Measurements from ENCODE around the gene STXBP1. TPM values are rescaled to one million over a fixed set of nuclear protein-coding genes. Genes with fewer than 3 reads are reported as not detected.
"Not testable (repeated sequence)": the region's sequence is repeated elsewhere in the genome, so short reads cannot be mapped to it uniquely, and the experiment has no call there.

The STXBP1 gene
- polyA plus RNA-seq (2013, experiment 1 of 2; ENCODE audit: insufficient read length), result 23.6 TPM
- polyA plus RNA-seq (2013, experiment 2 of 2; ENCODE audit: insufficient read length), result 25.5 TPM

DNA sequence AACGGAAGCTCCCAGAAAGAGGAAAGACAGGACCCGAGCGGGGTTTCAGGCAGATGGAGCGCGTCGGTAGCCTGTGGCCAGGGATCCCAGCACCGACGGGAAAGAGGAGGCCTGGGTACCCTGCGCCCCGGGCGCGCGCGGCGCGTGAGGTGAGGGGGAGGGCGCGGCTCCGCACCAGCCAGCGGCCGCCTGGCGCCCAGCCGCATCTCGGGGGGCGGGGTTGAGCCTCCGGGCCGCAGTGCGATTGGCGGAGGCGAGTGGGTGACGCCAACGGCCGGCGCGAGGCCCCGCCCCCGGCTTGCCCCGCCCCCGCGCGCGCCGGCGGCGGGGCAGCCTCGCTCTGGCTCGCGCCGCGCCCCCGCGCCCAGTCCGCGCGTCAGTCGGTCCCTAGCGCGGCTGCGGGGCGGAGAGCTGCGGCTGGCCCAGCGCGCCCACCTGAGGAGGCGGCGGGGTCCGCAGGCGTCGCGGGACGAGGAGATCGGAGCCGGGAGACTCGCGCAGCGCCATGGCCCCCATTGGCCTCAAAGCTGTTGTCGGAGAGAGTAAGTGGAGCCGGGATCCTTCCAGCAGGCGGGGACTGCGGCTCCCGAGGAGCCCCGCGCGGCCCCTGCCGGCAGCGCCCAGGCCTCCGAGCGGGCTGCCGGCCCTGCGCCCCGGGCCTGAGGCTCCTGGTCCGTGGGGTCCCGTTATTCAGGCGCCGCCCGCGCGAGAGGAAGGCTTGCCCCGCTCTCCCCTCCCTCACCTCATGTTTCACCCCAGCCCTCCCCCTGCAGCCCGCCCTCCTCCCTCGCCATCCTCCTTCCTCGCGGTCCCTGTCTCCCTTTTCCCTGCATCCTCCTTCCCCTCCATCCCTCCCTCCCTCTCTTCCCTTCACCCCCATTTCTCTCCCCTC is at the start of gene STXBP1:
TSS of gene STXBP1 (plus strand) at position 379 of the 892 bp plus-strand sequence. CDS start at position 506, 127 bp downstream.
- peak; percentile 81 for DNase-seq

DNA sequence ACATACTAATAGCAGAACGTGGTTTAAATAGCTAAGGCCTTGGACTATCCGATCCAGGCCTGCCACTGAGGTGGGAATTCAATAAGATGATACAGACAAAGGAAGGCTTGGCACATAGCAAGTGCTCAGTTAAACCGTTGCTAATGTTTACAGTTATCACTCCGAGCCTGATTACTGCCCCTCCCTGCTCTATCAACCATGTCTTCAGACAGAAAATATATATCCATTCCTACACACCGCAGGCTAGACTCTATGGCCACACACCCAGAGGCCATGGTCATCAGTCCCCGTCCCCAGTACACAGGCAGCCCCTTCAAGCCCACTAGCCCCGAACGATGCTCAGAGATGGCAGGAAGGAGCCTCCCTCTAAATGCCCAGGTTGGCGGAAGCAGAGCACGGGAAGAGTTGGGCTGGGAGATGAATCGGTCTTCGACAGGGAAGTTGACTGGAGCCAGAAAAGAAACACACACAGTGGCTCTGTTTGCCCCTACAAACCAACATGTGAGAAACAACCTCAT is 49.7 kb upstream of the STXBP1 start:
- DNase-seq, result no peak

DNA sequence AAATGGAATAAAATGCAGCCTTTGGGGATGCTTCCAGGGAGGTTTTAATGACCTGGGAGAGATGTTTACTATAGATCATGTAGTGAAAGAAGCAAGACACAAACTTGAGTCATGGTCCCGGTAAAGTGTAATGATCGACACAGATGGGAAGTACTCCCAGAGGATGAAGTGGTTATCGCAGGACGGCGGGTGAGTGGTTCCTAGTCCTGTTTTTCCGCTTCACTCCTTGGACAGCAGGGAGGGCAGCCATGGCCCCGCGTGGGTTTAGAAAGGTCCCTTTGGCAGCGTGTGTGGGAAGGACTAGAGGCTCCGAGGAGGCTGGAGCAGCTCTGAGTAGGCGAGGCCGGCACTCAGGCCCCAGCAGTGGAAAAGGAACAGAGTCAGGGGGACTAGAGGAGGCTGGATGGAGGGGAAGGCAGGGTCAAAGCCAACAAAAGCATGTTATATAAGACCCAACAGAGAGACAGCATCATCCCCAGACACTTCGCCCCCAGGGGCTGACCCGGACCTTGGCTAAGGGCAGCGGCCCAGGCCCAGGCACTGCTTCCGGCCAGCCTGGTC is 49.2 kb upstream of the STXBP1 start:
- DNase-seq, result peak; percentile 68

DNA sequence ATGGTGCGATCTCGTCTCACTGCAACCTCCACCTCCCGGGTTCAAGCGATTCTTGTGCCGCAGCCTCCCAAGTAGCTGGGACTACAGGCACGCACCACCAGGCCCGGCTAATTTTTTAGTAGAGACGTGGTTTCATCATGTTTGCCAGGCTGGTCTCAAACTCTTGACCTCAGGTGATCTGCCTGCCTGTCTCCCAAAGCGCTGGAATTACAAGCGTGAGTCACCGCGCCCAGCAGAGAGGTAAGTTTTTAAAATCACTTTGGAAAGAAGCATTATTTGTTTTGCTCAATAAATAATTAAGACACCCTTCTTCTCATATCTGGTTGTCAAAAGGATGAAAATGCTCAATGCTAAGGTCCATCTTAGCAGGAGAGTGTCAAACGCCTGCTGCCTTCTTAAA is 48.5 kb upstream of the STXBP1 start:
- DNase-seq, result no peak

DNA sequence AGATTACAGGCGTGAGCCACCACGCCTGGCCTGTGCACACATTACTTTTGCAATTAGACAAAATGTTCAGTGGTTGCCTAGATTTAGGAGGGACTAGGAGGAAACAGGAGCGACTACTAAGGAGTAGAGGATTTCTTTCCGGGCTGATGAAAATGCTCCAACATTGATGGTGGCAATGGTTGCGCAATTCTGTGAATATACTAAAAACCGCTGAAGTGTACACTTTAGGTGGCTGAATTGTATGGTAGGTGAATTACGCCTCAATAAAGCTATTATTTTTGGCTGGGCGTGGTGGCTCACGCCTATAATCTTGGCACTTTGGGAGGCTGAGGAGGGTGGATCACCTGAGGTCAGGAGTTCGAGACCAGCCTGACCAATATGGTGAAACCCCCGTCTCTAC is 46.8 kb upstream of the STXBP1 start:
- DNase-seq, result no peak

DNA sequence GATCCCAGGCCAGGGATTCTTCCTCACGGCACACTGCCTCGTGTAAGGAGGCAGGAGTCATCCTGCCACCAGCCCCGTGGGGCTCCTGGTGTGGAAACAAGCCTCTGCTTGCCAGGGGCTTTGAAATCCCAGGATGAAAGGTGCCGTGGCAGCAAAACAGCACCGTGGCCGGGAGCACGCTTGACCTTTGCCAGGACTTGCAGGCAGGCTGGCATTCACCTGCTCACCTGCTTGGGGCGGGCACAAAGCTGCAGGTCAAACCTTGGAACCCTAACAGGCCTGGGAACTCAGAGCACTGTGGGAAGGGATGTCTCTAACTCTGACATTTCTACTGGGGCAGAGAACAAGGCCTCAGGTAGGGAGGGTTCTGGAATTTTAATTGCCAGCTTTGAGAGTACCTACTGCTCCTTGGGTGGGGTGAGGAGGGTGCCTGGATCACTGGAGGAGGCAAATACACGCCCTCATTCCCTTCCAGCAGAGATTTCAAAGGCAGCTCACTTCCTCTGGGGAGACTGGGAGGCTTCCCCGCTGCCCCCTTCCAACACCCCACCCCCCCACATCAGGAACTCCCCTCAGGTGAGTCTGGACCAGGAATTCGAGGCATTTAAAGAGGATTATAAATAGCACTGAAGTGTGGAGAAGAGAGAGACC is 45.6 kb upstream of the STXBP1 start:
- DNase-seq, result no peak

DNA sequence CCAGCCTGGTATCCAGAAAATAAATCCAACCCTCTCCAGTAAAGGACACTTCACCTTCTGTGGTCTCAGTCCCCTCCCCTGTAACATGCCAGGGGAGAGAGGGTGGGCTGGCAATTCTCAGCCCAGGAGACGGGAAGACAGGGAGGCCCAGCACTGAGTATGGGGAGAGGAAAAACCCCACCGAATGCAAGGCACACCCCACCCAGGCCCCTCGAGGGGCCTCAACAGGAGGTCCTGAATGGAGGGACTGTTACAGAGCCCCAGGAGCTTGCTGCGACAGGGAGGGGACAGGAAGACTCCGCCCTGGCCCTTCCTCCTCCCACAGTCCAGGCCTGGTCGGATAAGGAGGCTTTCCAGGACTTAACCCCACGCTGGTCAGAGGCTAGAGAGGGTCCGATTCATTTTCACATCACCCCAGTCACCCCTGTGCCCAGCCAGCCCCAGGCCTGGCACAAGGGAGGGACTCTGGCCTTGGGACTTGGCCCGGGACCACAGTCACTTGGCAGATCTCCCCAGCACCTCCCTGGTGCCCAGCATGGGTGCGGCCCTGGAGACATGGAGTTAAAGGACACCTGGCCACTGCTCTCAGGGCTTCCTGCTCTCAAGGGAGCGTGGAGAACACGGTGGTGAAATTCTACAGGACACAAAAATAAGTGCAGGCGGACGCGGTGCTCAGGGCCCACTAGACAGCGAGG is 44.9 kb upstream of the STXBP1 start:
- no peak for DNase-seq

DNA sequence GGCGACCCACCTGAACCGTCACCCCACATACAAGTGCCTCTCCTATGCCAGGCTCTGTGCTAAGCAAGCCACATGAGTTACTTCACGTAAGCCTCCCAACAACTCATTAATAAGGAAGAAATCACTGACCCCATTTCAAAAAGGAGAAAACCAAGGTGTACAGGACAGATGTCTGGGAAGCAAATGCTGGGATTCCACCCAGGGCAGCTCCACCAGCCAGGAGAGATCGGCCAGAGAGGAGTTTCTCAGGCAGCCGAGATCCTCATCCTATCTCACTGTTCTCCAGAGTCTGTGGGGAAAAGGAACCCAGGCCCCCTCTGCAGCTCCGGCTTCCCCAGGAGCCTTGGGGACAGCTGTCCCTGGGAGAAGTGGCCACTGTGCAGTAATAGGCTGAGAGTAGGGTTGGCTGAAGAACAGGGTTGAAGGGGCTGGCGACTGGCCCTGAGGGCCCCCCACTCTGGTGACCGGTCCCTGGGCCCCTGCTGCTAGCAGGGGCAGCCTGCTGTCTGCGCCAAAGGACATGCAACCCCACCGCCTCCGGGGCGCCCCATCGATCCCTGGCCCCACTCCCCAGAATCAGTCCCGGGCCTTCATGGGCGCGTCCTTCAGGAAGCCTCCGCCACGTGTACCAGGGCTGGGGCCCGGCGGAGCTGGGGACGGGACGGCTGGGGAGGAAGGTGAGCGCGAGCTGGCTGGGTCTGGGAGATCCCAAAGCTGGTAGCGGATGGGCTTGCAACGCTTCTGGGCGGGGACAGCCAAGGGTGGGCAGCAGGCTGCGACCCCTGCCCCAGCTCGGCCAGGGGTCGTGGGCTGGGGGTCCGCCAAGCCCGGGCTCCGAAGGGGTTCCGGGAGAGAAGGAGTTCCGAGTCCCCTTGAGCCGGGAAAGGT is 44.1 kb upstream of the STXBP1 start:
- DNase-seq, result no peak

DNA sequence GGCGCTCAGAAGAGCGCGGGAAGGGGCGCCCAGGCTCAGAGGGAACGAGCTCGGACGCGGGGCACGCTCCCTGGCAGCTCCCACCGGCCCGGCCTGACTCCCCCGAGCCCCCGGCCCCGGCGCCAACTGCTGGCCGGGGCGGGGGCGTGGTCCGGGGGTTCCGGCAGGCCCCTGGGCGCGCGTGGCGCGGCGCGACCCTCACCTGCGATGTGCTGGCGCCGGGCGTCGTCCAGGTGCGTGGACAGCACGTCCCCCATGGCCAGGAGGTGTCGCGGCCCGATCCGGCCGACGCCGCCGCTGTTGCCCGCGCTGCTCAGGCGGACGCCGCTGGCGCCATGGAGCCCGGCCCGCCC is 43.5 kb upstream of the STXBP1 start:
- no peak for DNase-seq

DNA sequence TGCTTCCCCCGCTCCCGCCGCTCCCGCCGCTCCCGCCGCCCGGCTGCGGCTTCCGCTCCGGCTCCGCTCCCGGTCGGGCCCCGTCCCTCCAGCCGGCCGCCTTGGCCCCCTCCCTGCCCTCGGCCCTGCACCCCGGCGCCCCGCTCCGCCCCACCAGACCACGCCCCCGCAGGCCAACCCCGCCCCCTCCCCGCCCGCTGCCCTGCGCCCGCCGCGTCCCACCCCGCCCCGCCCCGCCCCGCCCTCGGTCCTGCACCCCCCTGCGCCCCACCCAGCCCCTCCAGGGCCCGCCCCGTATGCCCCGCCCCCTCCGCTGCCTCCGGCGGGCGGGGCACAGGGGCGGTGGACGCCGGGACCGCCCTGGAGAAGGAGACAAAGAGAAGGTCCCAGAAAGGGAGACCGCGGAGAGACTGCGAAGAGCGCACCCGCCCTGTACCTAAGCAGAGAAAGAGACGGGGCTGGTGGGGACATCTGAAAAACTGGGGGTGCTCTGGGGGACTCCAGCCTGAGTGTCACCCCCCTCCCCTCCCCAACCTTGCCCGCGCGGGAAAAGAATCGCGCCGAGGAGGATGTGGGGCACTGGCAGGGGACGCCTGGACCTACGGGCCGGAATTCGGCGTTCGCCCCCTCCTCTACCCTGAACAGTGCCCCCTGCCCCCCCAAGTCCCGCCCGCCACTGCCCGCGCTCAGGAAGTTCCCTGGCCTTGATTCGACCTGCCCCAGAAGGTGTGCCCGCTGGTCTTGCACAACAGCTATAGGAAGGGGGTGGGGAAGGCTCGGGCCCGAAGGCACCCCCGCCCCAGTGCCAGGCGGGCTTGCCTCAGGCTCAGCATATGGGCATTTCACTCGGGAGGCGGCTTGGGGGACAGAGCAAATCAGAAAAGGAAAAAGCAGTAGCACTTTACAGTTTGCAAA is 42.8 kb upstream of the STXBP1 start:
- DNase-seq, result peak; percentile 89

DNA sequence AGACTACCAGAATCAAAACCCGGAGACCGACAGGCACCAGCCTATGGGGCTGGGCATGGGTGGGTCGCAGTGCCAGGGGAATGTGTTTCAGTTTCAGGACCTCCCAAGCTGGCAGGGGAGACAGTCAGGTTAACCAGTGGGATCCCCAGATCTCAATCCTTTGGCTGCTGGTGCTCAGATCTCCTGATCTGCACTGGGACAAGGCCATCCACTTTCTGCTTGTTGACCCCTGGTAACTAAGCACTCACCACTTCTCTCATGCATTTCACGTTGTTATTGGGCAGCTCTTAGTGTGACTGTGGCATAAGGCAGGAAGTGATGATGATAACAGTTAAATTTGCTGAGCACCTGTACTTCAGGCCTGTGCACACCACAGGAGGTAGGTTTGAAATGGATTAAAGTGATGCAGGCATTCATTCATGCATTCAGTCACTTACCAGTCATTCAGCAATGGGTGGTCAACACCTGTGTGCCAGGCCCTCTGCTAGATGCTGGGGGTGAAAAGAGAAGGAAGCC is 42.1 kb upstream of the STXBP1 start:
- DNase-seq, result no peak

DNA sequence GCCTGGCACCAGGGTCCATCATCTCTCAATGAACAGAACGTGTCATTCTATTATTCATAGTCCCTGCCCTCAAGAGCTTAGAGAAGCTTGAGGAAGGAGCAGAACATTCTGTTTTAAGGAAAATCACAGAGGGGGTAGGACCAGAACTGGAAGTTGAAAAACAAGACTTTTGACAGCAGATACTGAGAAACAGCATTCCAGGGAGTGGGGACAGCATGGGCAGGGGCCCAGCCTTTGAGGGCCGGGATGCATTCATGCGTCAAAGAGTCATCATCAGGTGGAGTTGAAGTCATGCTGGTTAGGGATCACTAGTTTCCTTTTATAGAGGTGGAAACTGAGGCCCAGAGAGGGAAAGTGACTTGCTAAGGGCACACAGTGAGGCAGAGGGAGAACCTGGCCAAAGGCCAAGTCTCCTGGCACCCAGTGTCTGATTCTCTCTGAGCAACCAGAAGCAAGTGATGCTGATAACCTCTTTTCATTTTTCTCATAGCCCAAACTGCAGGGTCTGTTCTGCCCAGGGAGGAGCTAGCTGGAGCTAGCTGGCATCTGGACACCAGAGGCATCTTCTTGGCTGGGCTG is 41.5 kb upstream of the STXBP1 start:
- DNase-seq, result no peak

DNA sequence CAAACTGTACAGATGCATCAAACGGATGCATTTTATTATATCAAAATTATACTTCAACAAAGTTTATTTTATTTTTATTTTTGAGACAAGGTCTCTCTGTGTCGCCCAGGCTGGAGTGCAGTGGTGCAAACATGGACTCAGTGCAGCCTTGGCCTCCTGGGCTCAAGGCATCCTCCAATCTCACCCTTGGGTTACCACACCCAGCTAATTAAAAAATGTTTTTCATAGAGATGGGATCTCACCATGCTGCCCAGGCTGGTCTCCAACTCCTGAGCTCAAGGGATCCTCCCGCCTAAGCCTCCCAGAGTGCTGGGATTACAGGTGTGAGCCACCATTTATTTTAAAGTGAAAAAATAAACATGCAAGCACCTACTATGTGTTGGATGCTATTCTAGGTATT is 40.1 kb upstream of the STXBP1 start:
- no peak for DNase-seq

DNA sequence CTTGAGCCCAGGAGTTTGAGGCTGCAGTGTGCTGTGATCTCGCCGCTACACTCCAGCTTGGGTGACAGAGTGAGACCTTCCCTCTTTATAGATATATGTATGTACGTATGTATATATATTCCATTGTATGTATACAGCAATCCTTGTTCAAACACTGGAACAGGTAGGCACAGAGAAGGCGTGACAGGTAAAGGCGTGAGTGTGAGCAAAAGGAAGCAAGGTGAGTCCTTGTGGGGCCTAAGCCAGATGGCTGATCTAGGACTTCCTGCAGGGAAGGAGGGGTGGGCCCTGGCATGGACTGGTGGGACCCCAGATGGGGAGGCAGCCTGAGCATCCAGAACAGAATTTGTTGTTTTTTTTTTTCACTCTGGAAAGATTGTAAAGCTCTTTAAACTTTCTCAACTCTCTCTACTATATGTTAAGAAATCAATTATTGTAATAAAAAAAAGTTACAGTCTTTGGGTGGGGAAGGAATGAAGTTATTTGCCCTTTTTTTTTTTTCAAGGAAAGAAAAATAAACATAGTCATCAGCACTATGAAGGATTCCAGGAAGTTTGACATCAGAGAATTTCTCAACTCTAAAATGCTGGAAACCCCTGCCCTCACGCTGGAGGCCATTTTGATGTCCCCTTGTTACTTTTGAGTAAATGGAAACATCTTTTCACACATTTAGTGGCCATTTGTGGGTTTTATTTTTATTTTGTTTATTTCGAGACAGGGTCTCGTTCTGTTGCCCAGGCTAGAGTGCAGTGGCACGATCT is 38.9 kb upstream of the STXBP1 start:
- DNase-seq, result peak; percentile 77

DNA sequence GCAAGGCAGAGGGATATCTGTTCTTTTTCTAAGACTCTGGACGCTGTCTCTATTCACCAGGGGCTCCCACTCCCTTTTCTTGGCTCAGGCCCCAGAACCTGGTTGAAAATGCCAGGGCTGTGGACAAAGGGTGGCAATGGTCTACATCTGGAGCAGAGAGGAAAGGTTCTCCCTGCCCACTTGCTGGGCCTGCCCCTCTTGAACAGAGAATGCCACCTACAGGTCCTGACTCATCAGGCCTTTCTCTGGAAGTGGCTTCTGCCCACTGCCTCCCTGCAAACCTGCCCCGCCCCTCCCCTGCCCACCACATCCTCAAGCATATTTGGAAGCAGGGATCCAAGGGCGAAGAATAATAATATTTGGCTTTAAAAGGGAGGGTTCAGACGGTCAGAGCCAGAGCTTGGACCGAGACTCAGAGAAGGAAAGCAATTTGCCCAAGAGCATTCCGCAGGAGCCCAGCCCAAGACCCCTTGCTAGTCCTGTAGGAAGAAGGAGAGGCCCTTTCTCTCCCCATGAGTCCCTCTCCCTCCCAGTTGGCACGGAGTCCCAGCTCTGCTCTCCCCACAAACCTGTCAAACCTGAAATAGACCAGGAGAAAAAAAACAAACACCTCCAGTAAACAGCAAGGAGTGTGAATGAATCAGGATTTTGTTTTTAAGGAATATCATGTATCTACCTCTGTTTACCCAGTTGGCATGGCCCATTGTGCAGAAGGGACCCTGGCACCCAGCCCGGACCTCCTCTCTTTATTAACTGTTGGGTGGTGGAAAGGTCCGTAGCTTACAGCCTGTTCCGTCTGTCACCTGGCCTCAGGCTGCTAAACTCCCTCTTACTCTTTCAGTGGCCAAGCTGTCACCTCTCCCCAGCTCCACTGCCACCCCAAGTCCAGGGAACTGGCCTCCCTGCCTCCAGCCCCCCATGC is 37.7 kb upstream of the STXBP1 start:
- no peak for DNase-seq

DNA sequence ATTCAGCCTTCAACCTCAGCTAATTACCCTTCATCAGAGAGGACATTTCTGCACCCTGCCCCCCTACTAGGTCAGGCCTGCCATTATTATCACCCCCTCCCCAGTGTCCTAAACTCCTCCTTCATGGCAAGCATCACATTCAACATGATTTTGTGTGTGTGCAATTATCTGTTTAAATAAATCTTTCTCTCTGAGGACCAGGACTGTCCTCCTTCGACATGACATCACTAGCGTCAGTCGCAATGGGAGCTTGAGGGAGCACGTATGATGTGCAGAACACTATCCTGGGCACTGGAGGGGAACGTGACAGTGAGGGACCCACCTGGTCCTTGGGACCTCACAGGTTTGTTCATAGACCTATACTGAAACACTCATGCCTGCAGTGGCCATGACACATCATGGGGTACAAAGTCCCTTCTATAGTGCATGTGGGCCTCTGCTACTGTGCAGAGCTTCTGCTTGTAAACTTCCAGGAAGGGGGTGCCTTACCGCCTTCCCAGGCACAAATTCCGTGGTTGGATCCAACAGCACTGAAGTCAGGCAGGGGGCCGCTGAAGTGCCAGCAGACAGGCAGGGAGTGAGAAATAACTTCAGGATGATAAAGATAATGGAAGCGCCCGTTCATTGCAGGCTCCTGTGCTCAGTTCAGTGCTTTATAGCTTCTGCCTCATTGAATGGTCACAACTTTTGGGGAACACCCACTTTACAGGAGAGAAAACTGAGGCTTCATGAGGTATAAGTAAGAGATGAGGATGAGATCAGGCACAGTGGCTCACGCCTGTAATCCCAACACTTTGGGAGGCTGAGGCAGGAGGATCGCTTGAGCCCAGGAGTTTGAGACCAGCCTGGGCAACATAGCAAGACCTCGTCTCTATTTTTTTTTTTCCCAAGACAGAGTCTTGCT is 36.0 kb upstream of the STXBP1 start:
- DNase-seq, result no peak

DNA sequence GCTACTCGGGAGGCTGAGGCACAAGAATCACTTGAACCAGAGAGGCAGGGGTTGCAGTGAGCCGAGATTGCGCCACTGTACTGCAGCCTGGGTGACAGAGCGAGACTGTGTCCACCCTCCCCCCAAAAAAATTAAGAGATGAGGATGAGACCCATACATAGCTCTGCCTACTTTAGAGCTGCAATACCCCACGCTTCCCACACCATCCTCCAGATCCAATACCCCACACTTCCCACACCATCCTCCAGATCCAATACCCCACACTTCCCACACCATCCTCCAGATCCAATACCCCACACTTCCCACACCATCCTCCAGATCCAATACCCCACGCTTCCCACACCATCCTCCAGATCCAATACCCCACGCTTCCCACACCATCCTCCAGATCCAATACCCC is 34.9 kb upstream of the STXBP1 start:
- DNase-seq, result not testable (repeated sequence)

Data from fibroblast of skin of abdomen (primary cell).